ENCODE results near the gene NQO1. TPM values are rescaled to one million over a fixed set of nuclear protein-coding genes. Genes with fewer than 3 reads are reported as not detected.

NQO1 gene
- total and polyA plus RNA-seq, 2 of the 13 experiments (the other 11 are each of a cell fraction or from before 2014, with no cell fraction given): 464 to 1,060 TPM

DNA sequence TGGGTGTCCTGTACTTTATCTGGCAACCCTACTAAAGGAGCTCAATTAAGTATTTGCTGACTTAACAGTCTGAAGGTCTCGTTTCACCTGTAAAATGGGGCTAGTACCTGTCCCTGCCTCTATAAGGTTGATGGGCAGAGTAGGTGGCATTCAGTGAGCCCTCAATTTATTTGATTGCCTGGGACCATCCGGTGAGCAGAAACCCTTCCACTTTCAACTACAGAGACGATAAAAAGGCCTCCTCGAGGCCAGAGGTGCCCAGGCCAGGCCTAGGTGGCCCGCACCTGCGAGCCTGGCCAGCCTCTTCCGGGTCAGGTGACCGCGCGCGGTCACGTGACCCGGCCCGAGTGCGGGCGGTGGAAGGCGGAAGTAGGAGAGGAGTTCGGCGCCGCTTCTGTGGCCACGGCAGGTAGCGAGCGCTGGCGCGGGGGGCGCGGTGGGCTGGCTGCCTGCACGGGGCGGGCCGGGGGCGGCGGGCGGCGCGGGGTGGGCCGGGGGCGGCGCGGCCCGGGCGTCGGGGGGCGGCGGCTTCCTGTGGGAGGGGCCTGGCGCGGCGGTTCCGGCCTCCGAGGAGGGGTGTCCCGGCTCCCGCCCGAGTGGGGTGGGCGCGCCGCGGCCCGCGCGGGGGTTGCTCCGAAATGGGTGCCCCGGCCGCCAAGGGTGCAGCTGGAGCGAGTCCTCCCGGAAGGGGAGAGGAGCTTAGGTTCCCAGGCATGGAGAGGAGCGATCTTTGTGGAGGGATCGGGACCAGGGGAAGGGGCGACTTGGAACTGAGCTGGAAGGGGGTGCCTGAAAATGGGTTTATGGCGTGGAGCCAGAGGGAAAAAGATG, 35.8 kb upstream of the NQO1 start, which contains the start of gene WWP2 (continued):
- TF ChIP-seq, protein P1, sequence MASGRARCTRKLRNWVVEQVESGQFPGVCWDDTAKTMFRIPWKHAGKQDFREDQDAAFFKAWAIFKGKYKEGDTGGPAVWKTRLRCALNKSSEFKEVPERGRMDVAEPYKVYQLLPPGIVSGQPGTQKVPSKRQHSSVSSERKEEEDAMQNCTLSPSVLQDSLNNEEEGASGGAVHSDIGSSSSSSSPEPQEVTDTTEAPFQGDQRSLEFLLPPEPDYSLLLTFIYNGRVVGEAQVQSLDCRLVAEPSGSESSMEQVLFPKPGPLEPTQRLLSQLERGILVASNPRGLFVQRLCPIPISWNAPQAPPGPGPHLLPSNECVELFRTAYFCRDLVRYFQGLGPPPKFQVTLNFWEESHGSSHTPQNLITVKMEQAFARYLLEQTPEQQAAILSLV (CRISPR knock-in tag; IDR thresholded peaks at IDR 0.05; ENCODE audit: borderline replicate concordance): peak; percentile 95; the same call in 1 of the 2 replicates
- TF ChIP-seq ZNF460 (CRISPR knock-in tag; IDR thresholded peaks at IDR 0.05; ENCODE audit: borderline replicate concordance) (no peak), ELF1 (CRISPR knock-in tag; IDR thresholded peaks at IDR 0.05) (peak; percentile 99), SMAD9 (CRISPR knock-in tag; IDR thresholded peaks at IDR 0.05) (no peak), PHF8 (CRISPR knock-in tag; IDR thresholded peaks at IDR 0.05) (peak; percentile 97), KLF11 (CRISPR knock-in tag; IDR thresholded peaks at IDR 0.05) (peak; percentile 71; the same call in 1 of the 2 replicates), DMAP1 (CRISPR knock-in tag; IDR thresholded peaks at IDR 0.05) (peak; percentile 87), ZNF749 (CRISPR knock-in tag; IDR thresholded peaks at IDR 0.05; ENCODE audit: borderline replicate concordance) (no peak), ZNF343 (CRISPR knock-in tag; IDR thresholded peaks at IDR 0.05) (no peak), ZNF607 (CRISPR knock-in tag; IDR thresholded peaks at IDR 0.05; ENCODE audit: borderline replicate concordance) (peak; percentile 85), ZNF75D (CRISPR knock-in tag; IDR thresholded peaks at IDR 0.05; ENCODE audit: borderline replicate concordance) (no peak), NCOA2 (CRISPR knock-in tag; IDR thresholded peaks at IDR 0.05) (peak; percentile 59; the same call in 1 of the 2 replicates), KDM2A (CRISPR knock-in tag; IDR thresholded peaks at IDR 0.05; ENCODE audit: borderline replicate concordance, low read depth) (peak; percentile 93), ZNF747 (CRISPR knock-in tag; IDR thresholded peaks at IDR 0.05; ENCODE audit: borderline replicate concordance) (no peak)
- TF ChIP-seq, protein P2, sequence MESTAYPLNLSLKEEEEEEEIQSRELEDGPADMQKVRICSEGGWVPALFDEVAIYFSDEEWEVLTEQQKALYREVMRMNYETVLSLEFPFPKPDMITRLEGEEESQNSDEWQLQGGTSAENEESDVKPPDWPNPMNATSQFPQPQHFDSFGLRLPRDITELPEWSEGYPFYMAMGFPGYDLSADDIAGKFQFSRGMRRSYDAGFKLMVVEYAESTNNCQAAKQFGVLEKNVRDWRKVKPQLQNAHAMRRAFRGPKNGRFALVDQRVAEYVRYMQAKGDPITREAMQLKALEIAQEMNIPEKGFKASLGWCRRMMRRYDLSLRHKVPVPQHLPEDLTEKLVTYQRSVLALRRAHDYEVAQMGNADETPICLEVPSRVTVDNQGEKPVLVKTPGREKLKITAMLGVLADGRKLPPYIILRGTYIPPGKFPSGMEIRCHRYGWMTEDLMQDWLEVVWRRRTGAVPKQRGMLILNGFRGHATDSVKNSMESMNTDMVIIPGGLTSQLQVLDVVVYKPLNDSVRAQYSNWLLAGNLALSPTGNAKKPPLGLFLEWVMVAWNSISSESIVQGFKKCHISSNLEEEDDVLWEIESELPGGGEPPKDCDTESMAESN (CRISPR knock-in tag; conservative IDR thresholded peaks at IDR 0.05): peak; percentile 57; the same call in 1 of the 2 replicates
- TF ChIP-seq, protein P3, sequence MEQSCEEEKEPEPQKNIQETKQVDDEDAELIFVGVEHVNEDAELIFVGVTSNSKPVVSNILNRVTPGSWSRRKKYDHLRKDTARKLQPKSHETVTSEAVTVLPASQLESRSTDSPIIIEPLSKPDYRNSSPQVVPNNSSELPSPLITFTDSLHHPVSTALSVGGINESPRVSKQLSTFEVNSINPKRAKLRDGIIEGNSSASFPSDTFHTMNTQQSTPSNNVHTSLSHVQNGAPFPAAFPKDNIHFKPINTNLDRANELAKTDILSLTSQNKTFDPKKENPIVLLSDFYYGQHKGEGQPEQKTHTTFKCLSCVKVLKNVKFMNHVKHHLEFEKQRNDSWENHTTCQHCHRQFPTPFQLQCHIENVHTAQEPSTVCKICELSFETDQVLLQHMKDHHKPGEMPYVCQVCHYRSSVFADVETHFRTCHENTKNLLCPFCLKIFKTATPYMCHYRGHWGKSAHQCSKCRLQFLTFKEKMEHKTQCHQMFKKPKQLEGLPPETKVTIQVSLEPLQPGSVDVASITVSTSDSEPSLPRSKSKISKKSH (CRISPR knock-in tag; IDR thresholded peaks at IDR 0.05; ENCODE audit: borderline replicate concordance): no peak
- TF ChIP-seq, protein P4, sequence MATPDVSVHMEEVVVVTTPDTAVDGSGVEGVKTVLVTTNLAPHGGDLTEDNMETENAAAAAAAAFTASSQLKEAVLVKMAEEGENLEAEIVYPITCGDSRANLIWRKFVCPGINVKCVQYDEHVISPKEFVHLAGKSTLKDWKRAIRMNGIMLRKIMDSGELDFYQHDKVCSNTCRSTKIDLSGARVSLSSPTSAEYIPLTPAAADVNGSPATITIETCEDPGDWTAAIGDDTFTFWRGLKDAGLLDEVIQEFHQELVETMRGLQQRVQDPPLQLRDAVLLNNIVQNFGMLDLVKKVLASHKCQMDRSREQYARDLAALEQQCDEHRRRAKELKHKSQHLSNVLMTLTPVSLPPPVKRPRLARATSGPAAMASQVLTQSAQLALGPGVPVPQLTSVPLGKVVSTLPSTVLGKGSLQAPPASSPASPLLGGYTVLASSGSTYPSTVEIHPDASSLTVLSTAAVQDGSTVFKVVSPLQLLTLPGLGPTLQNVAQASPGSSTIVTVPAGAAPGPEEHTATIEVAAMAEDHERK (CRISPR knock-in tag; IDR thresholded peaks at IDR 0.05; ENCODE audit: low read depth): 0 out of 2 replicates have a peak, but pooled peaks have one; percentile 35
- TF ChIP-seq, protein P5, sequence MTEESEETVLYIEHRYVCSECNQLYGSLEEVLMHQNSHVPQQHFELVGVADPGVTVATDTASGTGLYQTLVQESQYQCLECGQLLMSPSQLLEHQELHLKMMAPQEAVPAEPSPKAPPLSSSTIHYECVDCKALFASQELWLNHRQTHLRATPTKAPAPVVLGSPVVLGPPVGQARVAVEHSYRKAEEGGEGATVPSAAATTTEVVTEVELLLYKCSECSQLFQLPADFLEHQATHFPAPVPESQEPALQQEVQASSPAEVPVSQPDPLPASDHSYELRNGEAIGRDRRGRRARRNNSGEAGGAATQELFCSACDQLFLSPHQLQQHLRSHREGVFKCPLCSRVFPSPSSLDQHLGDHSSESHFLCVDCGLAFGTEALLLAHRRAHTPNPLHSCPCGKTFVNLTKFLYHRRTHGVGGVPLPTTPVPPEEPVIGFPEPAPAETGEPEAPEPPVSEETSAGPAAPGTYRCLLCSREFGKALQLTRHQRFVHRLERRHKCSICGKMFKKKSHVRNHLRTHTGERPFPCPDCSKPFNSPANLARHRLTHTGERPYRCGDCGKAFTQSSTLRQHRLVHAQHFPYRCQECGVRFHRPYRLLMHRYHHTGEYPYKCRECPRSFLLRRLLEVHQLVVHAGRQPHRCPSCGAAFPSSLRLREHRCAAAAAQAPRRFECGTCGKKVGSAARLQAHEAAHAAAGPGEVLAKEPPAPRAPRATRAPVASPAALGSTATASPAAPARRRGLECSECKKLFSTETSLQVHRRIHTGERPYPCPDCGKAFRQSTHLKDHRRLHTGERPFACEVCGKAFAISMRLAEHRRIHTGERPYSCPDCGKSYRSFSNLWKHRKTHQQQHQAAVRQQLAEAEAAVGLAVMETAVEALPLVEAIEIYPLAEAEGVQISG (CRISPR knock-in tag; IDR thresholded peaks at IDR 0.05): peak; percentile 98

Measured in HepG2 (cell line).